H1 (cell line): ENCODE results near the gene TWF2. TPM values are rescaled to one million over a fixed set of nuclear protein-coding genes. Genes with fewer than 3 reads are reported as not detected.

Experiments used
- EGR1 ChIP-seq: IDR thresholded peaks from 2 replicates; pipeline ENCODE4 v1.6.1; 2011; ENCODE audit warnings: low read depth, low read length, borderline replicate concordance
- KDM1A ChIP-seq: fragments of 200-600, 300-600 bp; sonication (generic); IDR thresholded peaks from 2 replicates; pipeline ENCODE4 v1.7.1; 2016; ENCODE audit warnings: mild to moderate bottlenecking, low read length, borderline replicate concordance
- NRF1 ChIP-seq: IDR thresholded peaks from 2 replicates; pipeline ENCODE4 v1.6.1; 2011; ENCODE audit warnings: mild to moderate bottlenecking, low read depth, low read length, improper control_type of control experiment
- POLR2A ChIP-seq, 2 experiments: IDR thresholded peaks; 1 replicate in 1 of 2; 2 replicates in 1 of 2; pipeline ENCODE4 v1.6.1; 2011; ENCODE audit warnings: low read depth in 2 of 2, low read length in 2 of 2, mild to moderate bottlenecking in 2 of 2; ENCODE audit errors: control extremely low read depth in 1 of 2
- RAD21 ChIP-seq, 2 experiments: IDR thresholded peaks in 1 of 2; conservative IDR thresholded peaks in 1 of 2; 2 replicates each; pipeline ENCODE4 v1.6.1; 2011; ENCODE audit warnings: low read depth in 2 of 2, low read length in 2 of 2, improper control_type of control experiment in 1 of 2, inconsistent platforms in 1 of 2, mild to moderate bottlenecking in 1 of 2, moderate library complexity in 1 of 2
- RBBP5 ChIP-seq: IDR thresholded peaks from 2 replicates; pipeline ENCODE4 v1.7.1; 2012; ENCODE audit warnings: low read depth, mild to moderate bottlenecking, inconsistent platforms, low read length, moderate library complexity, borderline replicate concordance
- SP4 ChIP-seq: IDR thresholded peaks from 2 replicates; pipeline ENCODE4 v1.6.1; 2012; ENCODE audit warnings: low read length, inconsistent platforms
- TAF7 ChIP-seq: optimal IDR thresholded peaks from 2 replicates; pipeline ENCODE3; 2011; ENCODE audit warnings: low read depth, mild to moderate bottlenecking, inconsistent platforms, low read length, moderate library complexity, borderline replicate concordance
- polyA plus RNA-seq, 7 experiments: library from polyadenylated mRNA; depleted of rRNA in 3 of 7; stranded (reverse) in 5 of 7; unstranded in 2 of 7; fragments of >200 nt in 5 of 7; fragments of 200-250 nt in 2 of 7; gene quantifications; 1 replicate in 5 of 7; 2 replicates in 1 of 7; 4 replicates in 1 of 7; pipeline versions ENCODE4 v1.2.1 to v1.2.3, GENCODE V29; 2011 to 2013; ENCODE audit warnings: missing spikeins in 2 of 7, mixed read lengths in 2 of 7
- total RNA-seq: library from RNA; stranded (reverse); fragmentation: NEBNext Ultra II Directional; extraction: Animal tissue kit (Norgen Biotek cat#: 25700); gene quantifications from 2 replicates; pipeline ENCODE4 v1.2.1, GENCODE V29; 2021
- TF ChIP-seq, protein P1 (sequence below): IDR thresholded peaks from 2 replicates; pipeline ENCODE4 v1.6.1; 2012; ENCODE audit warnings: low read length, inconsistent platforms
- TF ChIP-seq, protein P2 (sequence below), 3 experiments: IDR thresholded peaks; 1 replicate in 2 of 3; 2 replicates in 1 of 3; pipeline versions ENCODE4 v1.5.1 to v1.6.1; 2011; ENCODE audit warnings: low read length in 3 of 3, mild to moderate bottlenecking in 3 of 3, inconsistent platforms in 2 of 3, low read depth in 1 of 3, moderate library complexity in 1 of 3; ENCODE audit not compliant: insufficient read depth in 1 of 3; ENCODE audit errors: control extremely low read depth in 1 of 3

The TWF2 gene
- total and polyA plus RNA-seq, 2 of the 8 experiments (the other 6 are each of a cell fraction or from before 2014, with no cell fraction given): 65.2 to 90.4 TPM

GRCh38 chr3:52227766-52228165 is 11.2 kb downstream of the TWF2 start (continued):
- TF ChIP-seq, protein P1, sequence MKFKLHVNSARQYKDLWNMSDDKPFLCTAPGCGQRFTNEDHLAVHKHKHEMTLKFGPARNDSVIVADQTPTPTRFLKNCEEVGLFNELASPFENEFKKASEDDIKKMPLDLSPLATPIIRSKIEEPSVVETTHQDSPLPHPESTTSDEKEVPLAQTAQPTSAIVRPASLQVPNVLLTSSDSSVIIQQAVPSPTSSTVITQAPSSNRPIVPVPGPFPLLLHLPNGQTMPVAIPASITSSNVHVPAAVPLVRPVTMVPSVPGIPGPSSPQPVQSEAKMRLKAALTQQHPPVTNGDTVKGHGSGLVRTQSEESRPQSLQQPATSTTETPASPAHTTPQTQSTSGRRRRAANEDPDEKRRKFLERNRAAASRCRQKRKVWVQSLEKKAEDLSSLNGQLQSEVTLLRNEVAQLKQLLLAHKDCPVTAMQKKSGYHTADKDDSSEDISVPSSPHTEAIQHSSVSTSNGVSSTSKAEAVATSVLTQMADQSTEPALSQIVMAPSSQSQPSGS: no peak
- TF ChIP-seq SP4: no peak
- TF ChIP-seq EGR1: no peak
- TF ChIP-seq RAD21 (IDR thresholded peaks at IDR 0.05 in 1 of 2, conservative IDR thresholded peaks at IDR 0.05 in 1 of 2; ENCODE audit: low read depth in 2 of 2, low read length in 2 of 2): no peak
- TF ChIP-seq TAF7: no peak
- TF ChIP-seq POLR2A (IDR thresholded peaks at IDR 0.05; ENCODE audit: control extremely low read depth in 1 of 2, low read depth in 2 of 2, low read length in 2 of 2): no peak
- TF ChIP-seq KDM1A: no peak
- no peak for TF ChIP-seq RBBP5
- TF ChIP-seq NRF1: no peak
- TF ChIP-seq, protein P2, sequence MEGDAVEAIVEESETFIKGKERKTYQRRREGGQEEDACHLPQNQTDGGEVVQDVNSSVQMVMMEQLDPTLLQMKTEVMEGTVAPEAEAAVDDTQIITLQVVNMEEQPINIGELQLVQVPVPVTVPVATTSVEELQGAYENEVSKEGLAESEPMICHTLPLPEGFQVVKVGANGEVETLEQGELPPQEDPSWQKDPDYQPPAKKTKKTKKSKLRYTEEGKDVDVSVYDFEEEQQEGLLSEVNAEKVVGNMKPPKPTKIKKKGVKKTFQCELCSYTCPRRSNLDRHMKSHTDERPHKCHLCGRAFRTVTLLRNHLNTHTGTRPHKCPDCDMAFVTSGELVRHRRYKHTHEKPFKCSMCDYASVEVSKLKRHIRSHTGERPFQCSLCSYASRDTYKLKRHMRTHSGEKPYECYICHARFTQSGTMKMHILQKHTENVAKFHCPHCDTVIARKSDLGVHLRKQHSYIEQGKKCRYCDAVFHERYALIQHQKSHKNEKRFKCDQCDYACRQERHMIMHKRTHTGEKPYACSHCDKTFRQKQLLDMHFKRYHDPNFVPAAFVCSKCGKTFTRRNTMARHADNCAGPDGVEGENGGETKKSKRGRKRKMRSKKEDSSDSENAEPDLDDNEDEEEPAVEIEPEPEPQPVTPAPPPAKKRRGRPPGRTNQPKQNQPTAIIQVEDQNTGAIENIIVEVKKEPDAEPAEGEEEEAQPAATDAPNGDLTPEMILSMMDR (IDR thresholded peaks at IDR 0.05; ENCODE audit: control extremely low read depth in 1 of 3, insufficient read depth in 1 of 3, low read depth in 1 of 3, low read length in 3 of 3): no peak
